Nephron progenitor cell (in vitro differentiated cells): ENCODE data around the gene KIF26B.

ENCODE experiments used
- DNase-seq: peaks from one replicate; pipeline ENCODE4 v3.0.0; 2021
- H3K27ac Mint-ChIP-seq: 2 replicates; pipeline ENCODE4 v1.8.0; 2021; ENCODE audit warnings: mild to moderate bottlenecking, moderate library complexity, mixed read lengths
- H3K27me3 Mint-ChIP-seq: 2 replicates; pipeline ENCODE4 v1.8.0; 2021; ENCODE audit warnings: mild to moderate bottlenecking, low read depth, mixed read lengths; ENCODE audit not compliant: poor library complexity
- H3K36me3 Mint-ChIP-seq: 2 replicates; pipeline ENCODE4 v1.8.0; 2021; ENCODE audit warnings: low read depth, mixed read lengths
- H3K4me1 Mint-ChIP-seq: 2 replicates; pipeline ENCODE4 v1.8.0; 2021; ENCODE audit warnings: mixed read lengths
- H3K4me3 Mint-ChIP-seq: 2 replicates; pipeline ENCODE4 v1.8.0; 2021; ENCODE audit warnings: mild to moderate bottlenecking, moderate library complexity, mixed read lengths
- H3K9me3 Mint-ChIP-seq: 2 replicates; pipeline ENCODE4 v1.8.0; 2021; ENCODE audit warnings: mild to moderate bottlenecking, moderate library complexity, mixed read lengths
- TF ChIP-seq, protein P1 (sequence below): fragments of 200-600 bp; sonication (generic); IDR thresholded peaks from 2 replicates; pipeline ENCODE4 v1.5.0; 2021; ENCODE audit warnings: antibody characterized with exemption

KIF26B gene

DNA sequence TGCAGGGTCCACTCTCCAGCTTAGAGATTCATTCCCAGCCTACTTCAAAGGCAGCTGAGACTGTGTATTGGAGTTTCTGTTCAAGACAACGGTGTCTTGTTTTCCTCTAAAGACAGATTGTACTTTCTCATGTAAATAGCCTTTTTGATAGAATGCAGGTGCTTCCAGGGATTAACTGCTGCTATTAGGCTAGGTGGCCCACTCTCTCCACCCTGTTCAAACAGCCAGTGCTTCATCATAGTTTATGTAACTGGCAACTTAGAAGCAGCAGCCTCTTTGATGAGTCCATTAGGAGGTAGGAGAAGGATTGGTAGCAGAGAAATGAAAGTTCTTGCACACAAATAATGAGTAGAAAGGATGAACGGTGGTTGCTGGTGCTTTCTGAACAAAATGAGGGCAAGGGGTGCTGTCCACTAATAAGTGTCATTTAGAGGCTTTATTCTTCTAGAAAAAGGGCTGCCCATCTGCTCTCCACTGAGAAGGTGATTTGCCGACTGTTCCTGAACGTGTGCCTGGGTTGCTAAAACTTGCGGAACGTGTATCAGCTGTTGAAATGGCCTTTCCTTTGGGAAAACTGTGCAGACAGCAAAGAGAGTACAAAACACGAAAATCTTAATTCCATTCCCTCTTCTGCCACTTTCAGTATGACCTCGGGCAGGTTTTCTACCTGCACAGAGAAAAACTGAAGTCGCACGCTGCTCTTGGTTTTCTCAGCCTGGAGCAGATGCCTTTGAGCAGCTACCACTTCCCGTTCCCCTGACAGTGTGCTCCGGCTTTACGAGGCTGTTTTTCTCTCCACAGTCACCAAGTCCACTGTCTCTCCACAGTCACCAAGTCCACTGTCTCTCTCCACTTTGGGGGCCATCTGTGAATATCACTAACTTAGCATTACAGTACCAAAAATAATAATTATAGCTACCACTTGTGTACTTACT lies 228.9 kb downstream of the KIF26B start:
- TF ChIP-seq, protein P1, sequence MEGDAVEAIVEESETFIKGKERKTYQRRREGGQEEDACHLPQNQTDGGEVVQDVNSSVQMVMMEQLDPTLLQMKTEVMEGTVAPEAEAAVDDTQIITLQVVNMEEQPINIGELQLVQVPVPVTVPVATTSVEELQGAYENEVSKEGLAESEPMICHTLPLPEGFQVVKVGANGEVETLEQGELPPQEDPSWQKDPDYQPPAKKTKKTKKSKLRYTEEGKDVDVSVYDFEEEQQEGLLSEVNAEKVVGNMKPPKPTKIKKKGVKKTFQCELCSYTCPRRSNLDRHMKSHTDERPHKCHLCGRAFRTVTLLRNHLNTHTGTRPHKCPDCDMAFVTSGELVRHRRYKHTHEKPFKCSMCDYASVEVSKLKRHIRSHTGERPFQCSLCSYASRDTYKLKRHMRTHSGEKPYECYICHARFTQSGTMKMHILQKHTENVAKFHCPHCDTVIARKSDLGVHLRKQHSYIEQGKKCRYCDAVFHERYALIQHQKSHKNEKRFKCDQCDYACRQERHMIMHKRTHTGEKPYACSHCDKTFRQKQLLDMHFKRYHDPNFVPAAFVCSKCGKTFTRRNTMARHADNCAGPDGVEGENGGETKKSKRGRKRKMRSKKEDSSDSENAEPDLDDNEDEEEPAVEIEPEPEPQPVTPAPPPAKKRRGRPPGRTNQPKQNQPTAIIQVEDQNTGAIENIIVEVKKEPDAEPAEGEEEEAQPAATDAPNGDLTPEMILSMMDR = no peak
- no peak for DNase-seq
- H3K27ac Mint-ChIP-seq = no peak overlapping the region
- H3K4me3 Mint-ChIP-seq = no peak overlapping the region
- H3K27me3 Mint-ChIP-seq = peaks cover 8% of the 10 kb centered on the region
- peaks cover 55% of the 10 kb centered on the region for H3K4me1 Mint-ChIP-seq
- peaks cover 10% of the 10 kb centered on the region for H3K36me3 Mint-ChIP-seq
- no peaks in the 10 kb centered on the region for H3K9me3 Mint-ChIP-seq

- TF ChIP-seq, protein P1 = no peak
- no peak for DNase-seq
- H3K36me3 Mint-ChIP-seq = peaks cover 16% of the 10 kb centered on the region
- peaks cover 56% of the 10 kb centered on the region for H3K4me1 Mint-ChIP-seq
- H3K4me3 Mint-ChIP-seq = no peak overlapping the region
- H3K9me3 Mint-ChIP-seq = peaks cover 3% of the 10 kb centered on the region
- peak overlapping the region; percentile 37 for H3K27ac Mint-ChIP-seq
- H3K27me3 Mint-ChIP-seq = peaks cover 7% of the 10 kb centered on the region
Observed at GRCh38 chr1:245386297-245386971, 231.6 kb downstream of the KIF26B start.

DNA sequence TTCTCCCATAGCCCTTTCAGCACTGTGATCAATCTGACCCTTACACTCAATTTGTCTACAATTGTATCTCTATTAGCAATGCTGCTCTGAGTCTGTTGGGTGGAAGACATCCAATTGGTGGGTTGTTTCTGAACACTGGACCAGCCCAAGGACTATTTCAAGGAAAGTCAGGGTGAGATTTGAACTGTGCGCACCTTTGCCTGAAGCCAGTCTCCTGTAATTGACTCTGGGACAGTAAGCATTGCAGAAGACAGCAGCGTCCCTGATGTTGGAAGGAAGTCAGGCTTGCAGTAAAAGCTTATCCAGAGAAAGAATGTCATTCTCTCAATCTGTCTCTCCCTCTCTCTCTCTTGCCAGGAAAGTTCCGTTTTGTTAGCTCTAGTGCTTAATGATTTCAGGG lies 233.9 kb downstream of the KIF26B start:
- H3K9me3 Mint-ChIP-seq = peaks cover 21% of the 10 kb centered on the region
- peaks cover 30% of the 10 kb centered on the region for H3K36me3 Mint-ChIP-seq
- peaks cover 54% of the 10 kb centered on the region for H3K4me1 Mint-ChIP-seq
- peaks cover 7% of the 10 kb centered on the region for H3K27me3 Mint-ChIP-seq
- peak overlapping the region; percentile 47 for H3K27ac Mint-ChIP-seq
- H3K4me3 Mint-ChIP-seq = no peak overlapping the region
- DNase-seq = no peak
- TF ChIP-seq, protein P1 = no peak

GRCh38 chr1:245389873-245390272 lies 235.1 kb downstream of the KIF26B start:
- Mint-ChIP-seq H3K4me3 (no peak overlapping the region), H3K4me1 (peaks cover 54% of the 10 kb centered on the region), H3K27ac (no peak overlapping the region), H3K27me3 (peaks cover 7% of the 10 kb centered on the region), H3K9me3 (peaks cover 21% of the 10 kb centered on the region), H3K36me3 (peaks cover 35% of the 10 kb centered on the region)
- DNase-seq = no peak
- TF ChIP-seq, protein P1 = no peak

DNA sequence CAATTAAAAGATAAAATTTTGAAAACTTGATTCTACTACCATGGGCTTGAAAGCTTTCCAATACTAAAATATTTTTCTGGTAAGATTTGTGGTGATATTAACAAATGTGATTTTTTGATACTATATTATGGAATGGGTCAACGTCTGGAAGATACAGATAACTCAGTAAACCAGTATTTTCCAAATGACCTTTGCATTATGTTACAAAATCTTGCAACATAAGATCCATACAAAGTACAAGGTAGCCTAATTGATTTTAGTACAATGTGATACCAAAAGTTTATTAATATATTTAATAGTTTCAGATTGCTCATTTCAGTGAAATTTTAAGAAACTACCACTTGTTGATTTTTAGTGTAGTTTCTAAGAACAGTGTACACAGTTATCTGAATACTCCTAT lies 236.2 kb downstream of the KIF26B start:
- H3K9me3 Mint-ChIP-seq = peaks cover 21% of the 10 kb centered on the region
- peaks cover 35% of the 10 kb centered on the region for H3K36me3 Mint-ChIP-seq
- no peak for DNase-seq
- no peak overlapping the region for H3K27ac Mint-ChIP-seq
- TF ChIP-seq, protein P1 = no peak
- H3K27me3 Mint-ChIP-seq = peaks cover 4% of the 10 kb centered on the region
- H3K4me3 Mint-ChIP-seq = no peak overlapping the region
- H3K4me1 Mint-ChIP-seq = peaks cover 56% of the 10 kb centered on the region
